Suprapubic skin (tissue), 4 donors: Measurements from ENCODE around the gene MMP13. TPM values are rescaled to one million over a fixed set of nuclear protein-coding genes. Genes with fewer than 3 reads are reported as not detected.
A peak's percentile ranks its signal among the peaks of the same experiment; 100 is the strongest.
"Not testable (repeated sequence)": the region's sequence is repeated elsewhere in the genome, so short reads cannot be mapped to it uniquely, and the experiment has no call there.

Source experiments
- DNase-seq, 2 donors: peaks; one replicate each; pipeline ENCODE4 v3.0.0-alpha.2; 2019; ENCODE audit warnings: low spot score in 2 of 2
- H3K27ac ChIP-seq: fragments of 200-600 bp; sonication (generic); one replicate; pipeline ENCODE4 v1.5.1; 2019
- H3K27me3 ChIP-seq: fragments of 200-600 bp; sonication (generic); one replicate; pipeline ENCODE4 v1.5.1; 2019
- H3K36me3 ChIP-seq: fragments of 200-600 bp; sonication (generic); one replicate; pipeline ENCODE4 v1.5.1; 2019
- H3K4me1 ChIP-seq: fragments of 200-600 bp; sonication (generic); one replicate; pipeline ENCODE4 v1.5.1; 2019
- H3K4me3 ChIP-seq: fragments of 200-600 bp; sonication (generic); one replicate; pipeline ENCODE4 v1.5.1; 2019; ENCODE audit warnings: mild to moderate bottlenecking
- H3K9me3 ChIP-seq: fragments of 200-600 bp; sonication (generic); one replicate; pipeline ENCODE4 v1.5.1; 2019
- CTCF ChIP-seq, 2 donors: fragments of 200-600 bp in 1 of 2; fragments of 450-650 bp in 1 of 2; sonication (generic) in 1 of 2; IDR thresholded peaks; one replicate each; pipeline ENCODE4 v1.5.1; 2016 to 2019; ENCODE audit warnings: antibody characterized with exemption in 2 of 2, mild to moderate bottlenecking in 1 of 2, moderate library complexity in 1 of 2
- EP300 ChIP-seq: sonication (generic); formaldehyde crosslinking; IDR thresholded peaks from one replicate; pipeline ENCODE4 v1.6.1; 2017; ENCODE audit warnings: antibody characterized with exemption
- POLR2A ChIP-seq, 2 donors: fragments of 450-650 bp; IDR thresholded peaks; one replicate each; pipeline ENCODE4 v1.6.1; 2017; ENCODE audit warnings: antibody characterized with exemption in 2 of 2, mild to moderate bottlenecking in 2 of 2, moderate library complexity in 2 of 2
- POLR2AphosphoS5 ChIP-seq, 3 donors: sonication (generic); formaldehyde crosslinking; IDR thresholded peaks; one replicate each; pipeline ENCODE4 v1.6.1; 2017; ENCODE audit warnings: antibody characterized with exemption in 3 of 3
- WGBS: methylation state at CpG from one replicate; pipeline ENCODE4 v1.1.5; 2018; 5-methylcytosine and 5-hydroxymethylcytosine counted together
- total RNA-seq, 4 donors: library from RNA; depleted of rRNA; stranded (reverse); fragments of >200 nt; gene quantifications; one replicate each; pipeline ENCODE4 v1.1.0, GENCODE V29; 2016

Gene MMP13
- total RNA-seq, 4 donors from 2014 or later, result 0.72 to 3.3 TPM; not detected in 2

DNA sequence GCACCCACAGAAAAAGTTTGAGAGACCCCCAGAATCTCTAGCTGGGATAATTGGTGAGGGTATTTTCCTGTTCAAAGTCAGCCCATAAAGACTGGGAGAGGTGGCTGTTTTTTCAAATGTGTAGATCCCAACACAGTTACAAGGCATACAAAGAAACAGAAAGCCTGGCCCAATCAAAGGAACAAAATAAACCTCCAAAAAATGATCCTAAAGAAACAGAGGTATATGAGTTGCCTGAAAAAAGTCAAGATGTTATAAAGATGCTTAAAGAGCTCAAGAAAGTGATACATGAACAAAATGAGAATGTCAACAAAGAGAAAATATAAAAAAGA lies 40.5 kb downstream of the MMP13 start:
- H3K36me3 ChIP-seq, result no peaks in the 10 kb centered on the region
- no peak overlapping the region for H3K27ac ChIP-seq
- no peaks in the 10 kb centered on the region for H3K4me1 ChIP-seq
- no peak for DNase-seq
- no peaks in the 10 kb centered on the region for H3K27me3 ChIP-seq
- TF ChIP-seq CTCF (IDR thresholded peaks at IDR 0.05) (no peak), EP300 (no peak), POLR2AphosphoS5 (IDR thresholded peaks at IDR 0.05) (no peak), POLR2A (IDR thresholded peaks at IDR 0.05) (no peak)
- H3K4me3 ChIP-seq, result no peak overlapping the region
- H3K9me3 ChIP-seq, result no peaks in the 10 kb centered on the region

DNA sequence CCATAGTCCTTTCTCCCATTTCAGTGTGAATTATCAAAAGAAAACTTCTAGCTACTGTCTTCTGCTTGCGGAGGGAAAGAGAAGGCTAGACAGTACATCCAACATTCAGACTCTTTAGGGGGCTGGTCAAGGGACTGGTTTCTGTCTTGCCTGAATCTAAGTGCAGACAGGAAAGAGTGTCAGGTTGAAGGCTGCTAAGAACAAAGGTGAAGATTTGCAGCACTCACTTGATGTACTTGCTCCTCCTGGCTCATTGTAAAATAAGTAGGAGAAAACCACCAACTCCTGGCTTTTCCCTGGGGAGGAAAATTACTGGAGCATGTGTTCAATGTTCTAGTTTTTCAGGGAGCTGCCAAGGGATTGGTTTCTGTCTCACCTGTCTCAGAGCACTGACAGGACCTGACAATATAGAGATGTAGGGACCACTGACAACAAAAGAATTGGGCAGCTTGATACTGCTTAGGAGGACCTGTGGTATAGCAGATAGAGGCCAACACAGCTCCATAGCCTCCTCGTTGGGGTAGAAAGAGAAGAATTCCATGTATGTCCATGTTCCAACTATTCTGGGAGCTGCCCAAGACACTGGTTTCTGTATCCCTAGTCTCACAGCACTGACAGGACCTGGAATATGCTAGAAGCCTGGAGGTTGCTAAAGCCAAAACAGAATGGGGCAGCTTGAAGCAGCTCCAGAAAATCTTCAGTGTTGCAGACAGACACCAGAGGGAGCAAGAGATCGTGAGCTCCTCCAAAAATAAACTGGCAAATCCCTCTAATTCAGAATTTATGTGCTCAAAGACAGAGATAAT lies 41.1 kb downstream of the MMP13 start:
- Histone ChIP-seq H3K27ac (no peak overlapping the region), H3K9me3 (no peaks in the 10 kb centered on the region), H3K4me1 (no peaks in the 10 kb centered on the region), H3K27me3 (no peaks in the 10 kb centered on the region), H3K4me3 (no peak overlapping the region), H3K36me3 (no peaks in the 10 kb centered on the region)
- WGBS, result 50% methylated on average over 3 of the region's 3 CpGs
- peak in 1 of 2 donors; percentile 38 for TF ChIP-seq CTCF (IDR thresholded peaks at IDR 0.05)
- TF ChIP-seq POLR2AphosphoS5 (IDR thresholded peaks at IDR 0.05), result no peak
- DNase-seq, result no peak

- no peaks in the 10 kb centered on the region for H3K9me3 ChIP-seq
- H3K36me3 ChIP-seq, result no peaks in the 10 kb centered on the region
- DNase-seq, result no peak
- H3K4me3 ChIP-seq, result no peak overlapping the region
- TF ChIP-seq POLR2A (IDR thresholded peaks at IDR 0.05) (no peak), EP300 (no peak)
- 64% methylated on average over 2 of the region's 2 CpGs for WGBS
- no peak overlapping the region for H3K27ac ChIP-seq
- H3K27me3 ChIP-seq, result no peaks in the 10 kb centered on the region
- H3K4me1 ChIP-seq, result no peaks in the 10 kb centered on the region
Measured at GRCh38 chr11:102912482-102912830, 43.1 kb downstream of the MMP13 start.

DNA sequence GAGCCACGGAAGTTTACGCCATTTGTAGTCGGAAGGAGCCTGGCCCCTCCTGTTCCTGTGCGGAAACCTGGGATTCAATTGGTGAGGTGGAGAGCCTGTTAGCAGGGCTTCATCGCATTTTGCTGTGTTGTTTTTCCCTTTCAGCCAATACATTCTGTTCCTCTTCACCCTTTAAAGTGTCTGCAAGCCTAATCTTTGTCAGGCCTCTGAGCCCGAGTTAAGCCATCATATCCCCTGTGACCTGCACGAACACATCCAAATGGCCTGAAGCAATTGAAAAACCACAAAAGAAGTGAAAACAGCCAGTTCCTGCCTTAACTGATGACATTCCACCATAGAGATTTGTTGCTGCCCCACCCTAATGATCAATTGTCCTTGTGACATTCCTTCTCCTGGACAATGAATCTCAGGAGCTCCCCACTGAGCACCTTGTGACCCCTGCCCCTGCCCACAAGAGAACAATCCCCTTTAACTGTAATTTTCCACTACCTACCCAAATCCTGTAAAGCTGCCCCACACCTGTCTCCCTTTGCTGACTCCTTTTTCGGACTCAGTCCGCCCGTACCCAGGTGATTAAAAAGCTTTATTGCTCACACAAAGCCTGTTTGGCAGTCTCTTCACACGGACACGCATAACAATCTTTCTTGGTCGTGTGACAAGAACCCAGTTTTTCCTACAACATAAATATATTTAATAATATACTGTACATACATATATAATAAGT lies 43.6 kb downstream of the MMP13 start:
- no peaks in the 10 kb centered on the region for H3K9me3 ChIP-seq
- TF ChIP-seq EP300 (no peak), CTCF (IDR thresholded peaks at IDR 0.05) (no peak), POLR2A (IDR thresholded peaks at IDR 0.05) (no peak), POLR2AphosphoS5 (IDR thresholded peaks at IDR 0.05) (no peak)
- no peaks in the 10 kb centered on the region for H3K4me1 ChIP-seq
- no peak overlapping the region for H3K4me3 ChIP-seq
- H3K27me3 ChIP-seq, result no peaks in the 10 kb centered on the region
- H3K27ac ChIP-seq, result no peak overlapping the region
- 73% methylated on average over 13 of the region's 13 CpGs for WGBS
- no peak for DNase-seq
- no peaks in the 10 kb centered on the region for H3K36me3 ChIP-seq

- not testable (repeated sequence) for H3K27ac ChIP-seq, H3K9me3 ChIP-seq, H3K4me3 ChIP-seq, H3K4me1 ChIP-seq, H3K36me3 ChIP-seq, DNase-seq, H3K27me3 ChIP-seq
- 83% methylated on average over 5 of the region's 5 CpGs for WGBS
Measured at GRCh38 chr11:102905848-102906247, 49.7 kb downstream of the MMP13 start.

DNA sequence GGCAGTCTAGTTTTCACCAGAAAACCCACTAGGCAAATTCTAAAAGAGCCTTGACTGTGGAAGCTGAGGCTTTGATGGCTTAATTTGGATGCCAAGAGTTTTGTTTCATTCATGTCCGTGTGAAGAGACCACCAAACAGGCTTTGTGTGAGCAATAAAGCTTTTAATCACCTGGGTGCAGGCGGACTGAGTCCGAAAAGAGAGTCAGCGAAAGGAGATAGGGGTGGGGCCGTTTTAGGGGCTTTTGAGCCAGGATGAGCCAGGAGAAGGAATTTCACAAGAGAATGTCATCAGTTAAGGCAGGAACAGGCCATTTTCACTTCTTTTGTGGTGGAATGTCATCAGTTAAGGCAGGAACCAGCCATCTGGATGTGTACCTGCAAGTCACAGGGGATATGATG lies 51.6 kb downstream of the MMP13 start:
- not testable (repeated sequence) for H3K27ac ChIP-seq, H3K36me3 ChIP-seq, H3K4me3 ChIP-seq, DNase-seq, H3K4me1 ChIP-seq, H3K9me3 ChIP-seq, H3K27me3 ChIP-seq
- 73% methylated on average over 5 of the region's 5 CpGs for WGBS

DNA sequence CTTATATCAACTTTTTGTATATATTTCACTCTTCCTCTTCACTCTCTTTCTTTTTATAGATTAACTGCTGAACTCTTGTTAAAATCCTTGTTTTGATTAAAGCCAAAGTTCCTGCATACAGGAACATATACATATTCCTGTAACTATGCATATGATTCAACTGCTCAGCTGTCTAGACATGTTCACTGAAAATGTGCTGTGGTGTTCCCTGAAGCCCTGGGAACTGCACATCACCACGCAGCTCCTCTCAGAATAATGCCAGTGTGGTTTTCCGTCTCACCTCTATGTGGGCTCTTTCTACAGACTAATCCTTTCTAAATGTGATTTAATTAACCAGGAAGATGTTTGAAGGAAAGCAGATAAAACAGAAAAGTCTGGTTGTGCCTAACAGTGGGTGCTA lies 55.2 kb downstream of the MMP13 start:
- Histone ChIP-seq H3K36me3 (no peaks in the 10 kb centered on the region), H3K4me3 (no peak overlapping the region), H3K4me1 (no peaks in the 10 kb centered on the region), H3K27ac (no peak overlapping the region), H3K9me3 (no peaks in the 10 kb centered on the region), H3K27me3 (no peaks in the 10 kb centered on the region)
- WGBS, result 63% methylated on average over 2 of the region's 2 CpGs
- TF ChIP-seq EP300, result no peak
- TF ChIP-seq CTCF (IDR thresholded peaks at IDR 0.05), result no peak
- TF ChIP-seq POLR2AphosphoS5 (IDR thresholded peaks at IDR 0.05), result no peak
- no peak for TF ChIP-seq POLR2A (IDR thresholded peaks at IDR 0.05)
- DNase-seq, result no peak
